Measurements from ENCODE around the gene SF3B2. TPM values are rescaled to one million over a fixed set of nuclear protein-coding genes. Genes with fewer than 3 reads are reported as not detected.

SF3B2 gene
- 100 to 1,000 TPM in 3 of 4 donors, 10 to 100 TPM in 1; 92.9 to 186 (median 124) TPM for total RNA-seq

DNA sequence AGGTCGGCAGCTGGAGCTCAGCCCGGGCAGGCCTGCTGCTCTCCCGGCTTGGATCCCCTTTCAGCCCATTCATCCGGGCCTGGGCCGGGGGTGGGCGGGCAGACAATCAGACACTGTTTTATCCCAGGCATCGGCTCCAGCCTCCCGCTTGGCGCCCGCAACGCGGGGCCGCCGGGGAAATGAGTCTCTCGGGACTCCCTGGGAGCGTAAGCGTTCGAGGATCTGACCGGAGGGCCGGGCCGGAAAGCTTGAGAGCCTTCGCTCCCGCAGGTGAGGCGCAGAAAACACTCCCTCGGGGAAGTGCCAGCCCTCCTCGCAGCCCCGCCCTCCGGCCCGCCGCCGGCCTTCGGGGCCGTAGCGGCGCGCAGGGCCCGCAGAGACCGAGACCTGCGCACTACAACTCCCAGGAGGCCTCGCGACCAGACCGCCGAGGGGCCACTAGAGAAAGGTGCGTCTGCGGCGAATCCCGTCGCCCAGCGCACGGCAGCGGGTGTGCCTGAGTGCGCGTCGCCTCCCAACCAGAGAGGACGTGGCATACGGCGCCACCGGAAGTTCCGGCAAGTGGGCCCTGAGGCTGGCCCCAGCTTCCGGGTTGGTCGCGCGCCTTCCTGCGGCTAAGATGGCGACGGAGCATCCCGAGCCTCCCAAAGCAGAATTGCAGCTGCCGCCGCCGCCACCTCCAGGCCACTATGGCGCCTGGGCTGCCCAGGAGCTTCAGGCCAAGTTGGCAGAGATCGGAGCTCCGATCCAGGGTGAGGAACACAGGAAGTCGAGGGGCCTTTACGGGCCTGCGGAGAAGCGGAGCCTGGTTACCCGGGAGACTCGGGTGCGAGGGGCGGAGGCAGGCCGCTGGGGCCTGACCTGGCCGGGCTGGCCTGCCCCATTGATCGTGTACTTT is at the start of gene SF3B2:
Gene SF3B2, plus strand, starts transcription at position 599 of the 898 bp plus-strand sequence. Its CDS starts 21 bp downstream, at position 620.
- in situ Hi-C loops (cut with MboI; ENCODE audit: low sequenced_read_pairs in 4 of 4) (no loop called here), intact Hi-C loops (cut with DNase I; ENCODE audit: low total_unique reads) (loop anchor here (1.0 to 10.0 kb wide), 5 partner anchors 17 to 1373 kb away; partner anchors contain the start of genes BANF1, CFL1, EIF1AD and RAB1B)
- Histone ChIP-seq H3K27me3 (peaks cover 0 to 3% (median 0%) of the 10 kb centered on the region in 3 donors), H3K9me3 (no peaks in the 10 kb centered on the region), H3K4me1 (peaks cover 13 to 19% of the 10 kb centered on the region in 2 donors), H3K4me3 (peak within 1 kb of the TSS; percentile 95 to 100 (median 98)), H3K27ac (peak within 1 kb of the TSS; percentile 83 to 94 (median 90)), H3K36me3 (peaks cover 0 to 36% of the 10 kb centered on the region in 2 donors)
- TF ChIP-seq, protein P1, sequence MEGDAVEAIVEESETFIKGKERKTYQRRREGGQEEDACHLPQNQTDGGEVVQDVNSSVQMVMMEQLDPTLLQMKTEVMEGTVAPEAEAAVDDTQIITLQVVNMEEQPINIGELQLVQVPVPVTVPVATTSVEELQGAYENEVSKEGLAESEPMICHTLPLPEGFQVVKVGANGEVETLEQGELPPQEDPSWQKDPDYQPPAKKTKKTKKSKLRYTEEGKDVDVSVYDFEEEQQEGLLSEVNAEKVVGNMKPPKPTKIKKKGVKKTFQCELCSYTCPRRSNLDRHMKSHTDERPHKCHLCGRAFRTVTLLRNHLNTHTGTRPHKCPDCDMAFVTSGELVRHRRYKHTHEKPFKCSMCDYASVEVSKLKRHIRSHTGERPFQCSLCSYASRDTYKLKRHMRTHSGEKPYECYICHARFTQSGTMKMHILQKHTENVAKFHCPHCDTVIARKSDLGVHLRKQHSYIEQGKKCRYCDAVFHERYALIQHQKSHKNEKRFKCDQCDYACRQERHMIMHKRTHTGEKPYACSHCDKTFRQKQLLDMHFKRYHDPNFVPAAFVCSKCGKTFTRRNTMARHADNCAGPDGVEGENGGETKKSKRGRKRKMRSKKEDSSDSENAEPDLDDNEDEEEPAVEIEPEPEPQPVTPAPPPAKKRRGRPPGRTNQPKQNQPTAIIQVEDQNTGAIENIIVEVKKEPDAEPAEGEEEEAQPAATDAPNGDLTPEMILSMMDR (IDR thresholded peaks at IDR 0.05 in 4 of 5, conservative IDR thresholded peaks at IDR 0.05 in 1 of 5), result no peak
- TF ChIP-seq POLR2A (IDR thresholded peaks at IDR 0.05), result peak; percentile 39 to 69
- ATAC-seq, result peak; percentile 94 to 95
- DNase-seq, result peak; percentile 96 to 97

GRCh38 chr11:66002648-66003225 is 49.4 kb upstream of the SF3B2 start:
- TF ChIP-seq, protein P1 (IDR thresholded peaks at IDR 0.05 in 4 of 5, conservative IDR thresholded peaks at IDR 0.05 in 1 of 5), result no peak
- peak; percentile 9 to 12 for TF ChIP-seq POLR2A (IDR thresholded peaks at IDR 0.05)
- H3K9me3 ChIP-seq, result no peaks in the 10 kb centered on the region
- intact Hi-C loops (cut with DNase I; ENCODE audit: low total_unique reads), result loop anchor here (1.0 to 5.0 kb wide), 6 partner anchors 41 to 340 kb away; partner anchors contain the start of genes C11orf68, DRAP1, FIBP and RELA
- DNase-seq (peak; percentile 58 to 86), ATAC-seq (peak; percentile 75 to 78)
- H3K36me3 ChIP-seq, result peaks cover 2 to 52% of the 10 kb centered on the region in 2 donors
- H3K27me3 ChIP-seq, result no peaks in the 10 kb centered on the region
- in situ Hi-C loops (cut with MboI; ENCODE audit: low sequenced_read_pairs in 4 of 4), result no loop called here
- H3K4me3 ChIP-seq, result peak overlapping the region; percentile 80 to 97 (median 84)
- peak overlapping the region; percentile 91 to 99 (median 97) for H3K27ac ChIP-seq
- peaks cover 29 to 45% of the 10 kb centered on the region in 2 donors for H3K4me1 ChIP-seq

GRCh38 chr11:66003291-66003690 is 48.9 kb upstream of the SF3B2 start:
- in situ Hi-C loops (cut with MboI; ENCODE audit: low sequenced_read_pairs in 4 of 4), result no loop called here
- ATAC-seq (no peak), DNase-seq (no peak)
- Histone ChIP-seq H3K4me1 (peaks cover 29 to 46% of the 10 kb centered on the region in 2 donors), H3K9me3 (no peaks in the 10 kb centered on the region), H3K36me3 (peaks cover 2 to 46% of the 10 kb centered on the region in 2 donors), H3K27me3 (no peaks in the 10 kb centered on the region), H3K27ac (peak overlapping the region; percentile 91 to 99 (median 97)), H3K4me3 (peak overlapping the region; percentile 80 to 97 (median 84))
- TF ChIP-seq, protein P1 (IDR thresholded peaks at IDR 0.05 in 4 of 5, conservative IDR thresholded peaks at IDR 0.05 in 1 of 5), result no peak
- no peak for TF ChIP-seq POLR2A (IDR thresholded peaks at IDR 0.05)
- intact Hi-C loops (cut with DNase I; ENCODE audit: low total_unique reads), result loop anchor here (2.0 to 5.0 kb wide), 4 partner anchors 84 to 341 kb away; partner anchors contain the start of genes C11orf68, DRAP1, FIBP and RELA

- Histone ChIP-seq H3K4me1 (peaks cover 29 to 46% of the 10 kb centered on the region in 2 donors), H3K27me3 (no peaks in the 10 kb centered on the region), H3K36me3 (peaks cover 2 to 37% of the 10 kb centered on the region in 2 donors), H3K9me3 (no peaks in the 10 kb centered on the region), H3K4me3 (no peak overlapping the region), H3K27ac (peak overlapping the region; percentile 38 to 97 (median 40))
- intact Hi-C loops (cut with DNase I; ENCODE audit: low total_unique reads) (loop anchor here (5.0 kb wide), 1 partner anchor 342 kb away; the partner anchor contains the start of gene RELA), in situ Hi-C loops (cut with MboI; ENCODE audit: low sequenced_read_pairs in 4 of 4) (no loop called here)
- no peak for DNase-seq
- no peak for ATAC-seq
- TF ChIP-seq, protein P1 (IDR thresholded peaks at IDR 0.05 in 4 of 5, conservative IDR thresholded peaks at IDR 0.05 in 1 of 5), result no peak
- TF ChIP-seq POLR2A (IDR thresholded peaks at IDR 0.05), result no peak
Observed at GRCh38 chr11:66004186-66004585, 48.0 kb upstream of the SF3B2 start.
